Fibroblast of the conjunctiva (primary cell): ENCODE data around the gene CCR3.

Experiments used
- DNase-seq: peaks from one replicate; pipeline ENCODE4 v3.0.0-alpha.2; 2010; ENCODE audit warnings: low read depth

Gene CCR3

GRCh38 chr3:46298871-46299607 lies 56.8 kb downstream of the CCR3 start:
- DNase-seq, result no peak

- no peak for DNase-seq
Observed at GRCh38 chr3:46299608-46300460, 57.6 kb downstream of the CCR3 start.

GRCh38 chr3:46300461-46300789 lies 58.2 kb downstream of the CCR3 start:
- no peak for DNase-seq

GRCh38 chr3:46301122-46301835 lies 59.0 kb downstream of the CCR3 start:
- DNase-seq, result no peak

GRCh38 chr3:46303240-46303639 lies 61.0 kb downstream of the CCR3 start:
- DNase-seq, result no peak

- no peak for DNase-seq
Observed at GRCh38 chr3:46304739-46305138, 62.5 kb downstream of the CCR3 start.

- no peak for DNase-seq
Observed at GRCh38 chr3:46312991-46313390, 70.7 kb downstream of the CCR3 start.

GRCh38 chr3:46314517-46314916 lies 72.3 kb downstream of the CCR3 start:
- DNase-seq, result no peak

GRCh38 chr3:46316206-46316605 lies 73.9 kb downstream of the CCR3 start:
- no peak for DNase-seq
